Choroid plexus epithelial cell (primary cell): ENCODE measurements around the gene NFYA.
A peak's percentile ranks its signal among the peaks of the same experiment; 100 is the strongest.

Experiments
- DNase-seq: peaks from one replicate; pipeline ENCODE4 v3.0.0-alpha.2; 2010; ENCODE audit warnings: low read depth
- H3K4me3 ChIP-seq: 2 replicates; pipeline ENCODE4 v1.5.1; 2011; ENCODE audit warnings: low read depth, mild to moderate bottlenecking, control low read depth, low read length, moderate library complexity
- CTCF ChIP-seq: conservative IDR thresholded peaks from 2 replicates; pipeline ENCODE4 v1.5.1; 2011; ENCODE audit warnings: low read depth, mild to moderate bottlenecking, control low read depth, inconsistent platforms, low read length, moderate library complexity

Gene NFYA

GRCh38 chr6:41072836-41073202 lies at the start of gene NFYA:
TSS of gene NFYA (plus strand) at chr6:41072974. CDS start at chr6:41079090, 6,116 bp downstream.
- no peak for TF ChIP-seq CTCF
- H3K4me3 ChIP-seq: peak within 1 kb of the TSS; percentile 84
- no peak for DNase-seq

- DNase-seq: no peak
- no peak overlapping the region for H3K4me3 ChIP-seq
- no peak for TF ChIP-seq CTCF
Measured at GRCh38 chr6:41023114-41023513, 49.7 kb upstream of the NFYA start.

- no peak for DNase-seq
- H3K4me3 ChIP-seq: no peak overlapping the region
- no peak for TF ChIP-seq CTCF
Measured at GRCh38 chr6:41025966-41026530, 46.7 kb upstream of the NFYA start.

- no peak for TF ChIP-seq CTCF
- H3K4me3 ChIP-seq: peak overlapping the region; percentile 62
- DNase-seq: no peak
Measured at GRCh38 chr6:41027241-41027640, 45.5 kb upstream of the NFYA start.

- peak overlapping the region; percentile 62 for H3K4me3 ChIP-seq
- DNase-seq: peak; percentile 65
- TF ChIP-seq CTCF: peak; percentile 66
Measured at GRCh38 chr6:41027799-41028560, 44.8 kb upstream of the NFYA start.

- DNase-seq: no peak
- peak overlapping the region; percentile 62 for H3K4me3 ChIP-seq
- TF ChIP-seq CTCF: no peak
Measured at GRCh38 chr6:41028561-41029412, 44.0 kb upstream of the NFYA start.
